ENCODE results near the gene TMEM50A.
"Not testable (repeated sequence)": the region's sequence is repeated elsewhere in the genome, so short reads cannot be mapped to it uniquely, and the experiment has no call there.

DNA sequence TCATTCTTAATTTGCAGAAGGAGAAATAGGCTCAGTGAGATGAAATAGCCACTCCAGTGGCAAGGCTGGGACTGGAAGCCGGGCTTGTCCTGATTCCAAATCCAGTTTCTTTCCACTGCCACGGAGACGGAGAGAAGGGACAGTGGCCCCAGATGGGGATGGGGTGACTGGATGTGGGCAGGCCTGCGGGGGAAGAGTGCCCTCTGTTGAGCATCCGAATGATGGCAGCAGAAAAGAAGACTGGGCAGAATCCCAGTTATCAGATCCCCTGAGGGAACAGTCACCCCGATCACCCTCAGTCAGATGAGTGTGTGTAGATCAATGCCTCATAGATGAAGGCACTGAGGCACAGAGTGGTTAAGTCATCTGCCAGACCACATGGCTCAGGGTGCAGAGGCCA, 48.1 kb upstream of the TMEM50A start:
- TF ChIP-seq, protein P1, sequence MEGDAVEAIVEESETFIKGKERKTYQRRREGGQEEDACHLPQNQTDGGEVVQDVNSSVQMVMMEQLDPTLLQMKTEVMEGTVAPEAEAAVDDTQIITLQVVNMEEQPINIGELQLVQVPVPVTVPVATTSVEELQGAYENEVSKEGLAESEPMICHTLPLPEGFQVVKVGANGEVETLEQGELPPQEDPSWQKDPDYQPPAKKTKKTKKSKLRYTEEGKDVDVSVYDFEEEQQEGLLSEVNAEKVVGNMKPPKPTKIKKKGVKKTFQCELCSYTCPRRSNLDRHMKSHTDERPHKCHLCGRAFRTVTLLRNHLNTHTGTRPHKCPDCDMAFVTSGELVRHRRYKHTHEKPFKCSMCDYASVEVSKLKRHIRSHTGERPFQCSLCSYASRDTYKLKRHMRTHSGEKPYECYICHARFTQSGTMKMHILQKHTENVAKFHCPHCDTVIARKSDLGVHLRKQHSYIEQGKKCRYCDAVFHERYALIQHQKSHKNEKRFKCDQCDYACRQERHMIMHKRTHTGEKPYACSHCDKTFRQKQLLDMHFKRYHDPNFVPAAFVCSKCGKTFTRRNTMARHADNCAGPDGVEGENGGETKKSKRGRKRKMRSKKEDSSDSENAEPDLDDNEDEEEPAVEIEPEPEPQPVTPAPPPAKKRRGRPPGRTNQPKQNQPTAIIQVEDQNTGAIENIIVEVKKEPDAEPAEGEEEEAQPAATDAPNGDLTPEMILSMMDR (IDR thresholded peaks at IDR 0.05): peak; percentile 25
- TF ChIP-seq EZH2, EZH2phosphoT487 (IDR thresholded peaks at IDR 0.05): not testable (repeated sequence)
